A549 treated with dexamethasone at 1 μM for 4 hours (cell line): ENCODE results near the gene NPIPA8. TPM values are rescaled to one million over a fixed set of nuclear protein-coding genes. Genes with fewer than 3 reads are reported as not detected.

Source experiments
- total RNA-seq: library from RNA; stranded (reverse); fragments of 200-300 nt; extraction: Qiagen RNA extraction; gene quantifications from 5 replicates; pipeline ENCODE4 v1.2.3, GENCODE V29; 2022

NPIPA8 gene
- 0.39 to 1.1 TPM (median 0.86 TPM) in 5 replicates for total RNA-seq

DNA sequence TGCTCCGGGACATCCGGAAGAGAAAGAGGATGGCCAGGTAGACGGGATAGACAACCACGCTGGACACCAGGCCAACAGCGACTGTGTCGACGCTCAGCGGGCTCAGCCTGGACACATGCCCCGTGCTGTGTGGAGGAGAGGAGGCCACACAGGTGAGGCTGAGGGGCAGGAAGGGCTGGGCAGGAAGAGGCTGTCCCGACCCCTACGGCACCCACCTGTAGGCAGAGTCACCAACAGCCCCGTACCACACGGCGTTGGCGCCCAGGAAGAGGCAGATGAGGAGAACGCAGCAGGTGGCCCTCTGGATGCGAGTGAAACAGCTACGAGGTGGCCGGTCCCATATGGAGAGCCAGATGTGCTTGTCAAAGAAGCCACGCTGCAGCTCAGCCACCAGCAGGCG is at the start of gene NPIPA8:
Gene NPIPA8 (minus strand): TSS at position 101 of the 400 bp plus-strand sequence. CDS start 4,074 bp downstream, outside the sequence.

Other genes with a start within 250 kb of the NPIPA8 start
- gene NOMO2, start 225.4 kb upstream of the NPIPA8 start, total RNA-seq, result 98.6 to 123 TPM (median 119 TPM) in 5 replicates